B cell (primary cell): ENCODE measurements around the gene ARFGAP3. TPM values are rescaled to one million over a fixed set of nuclear protein-coding genes. Genes with fewer than 3 reads are reported as not detected.

Experiments used
- ATAC-seq: fragments of 200-7000 bp; cut with Tn5 transposase; one replicate; pipeline ENCODE4 v1.10.0; 2021; ENCODE audit warnings: low read depth, mild to moderate bottlenecking, moderate number of reproducible peaks, moderate library complexity
- CTCF ChIA-PET: fragments of 350-600 bp; sonication (Branson Sonifier 250); formaldehyde crosslinking; loops from one replicate; lab custom pipeline; 2021; ENCODE audit warnings: antibody characterized with exemption, inconsistent platforms; lab: Charles Lee
- POLR2A ChIA-PET: fragments of 350-600 bp; sonication (Branson Sonifier 250); formaldehyde crosslinking; loops from one replicate; lab custom pipeline; 2021; ENCODE audit warnings: antibody characterized with exemption; lab: Charles Lee
- DNase-seq: peaks from one replicate; pipeline ENCODE4 v3.0.0; 2013
- H2AFZ ChIP-seq: 2 replicates; pipeline ENCODE4 v1.6.1; 2012; ENCODE audit warnings: mild to moderate bottlenecking, low read depth, low read length; ENCODE audit not compliant: insufficient read depth, poor library complexity, severe bottlenecking
- H3K27ac ChIP-seq, 2 donors: 1 replicate in 1 of 2; 2 replicates in 1 of 2; pipeline ENCODE4 v1.5.1; 2012 to 2013; ENCODE audit warnings: low read length in 2 of 2, mild to moderate bottlenecking in 2 of 2, moderate library complexity in 1 of 2
- H3K27me3 ChIP-seq, 4 experiments: fragments of 200-600 bp in 1 of 4; sonication (generic) in 1 of 4; replicated peaks in 1 of 4; 1 replicate in 2 of 4; 2 replicates in 2 of 4; pipeline versions ENCODE4 v1.6.1 to v1.7.0; 2013 to 2016; ENCODE audit warnings: low read length in 3 of 4, mild to moderate bottlenecking in 2 of 4, mixed read lengths in 1 of 4, moderate library complexity in 1 of 4; ENCODE audit not compliant: insufficient read depth in 4 of 4, control insufficient read depth in 3 of 4; ENCODE audit errors: control extremely low read depth in 1 of 4
- H3K36me3 ChIP-seq, 2 experiments: replicated peaks in 1 of 2; 1 replicate in 1 of 2; 2 replicates in 1 of 2; pipeline versions ENCODE4 v1.6.1 to v1.7.1; 2013; ENCODE audit warnings: low read length in 1 of 2; ENCODE audit not compliant: insufficient read depth in 2 of 2, control insufficient read depth in 1 of 2; ENCODE audit errors: control extremely low read depth in 1 of 2, extremely low read depth in 1 of 2
- H3K4me1 ChIP-seq, 2 donors: fragments of 200-600 bp in 1 of 2; sonication (generic) in 1 of 2; 1 replicate in 1 of 2; 2 replicates in 1 of 2; pipeline versions ENCODE4 v1.5.1 to v1.6.1; 2013 to 2017; ENCODE audit warnings: low read length in 2 of 2; ENCODE audit not compliant: control insufficient read depth in 2 of 2, insufficient read depth in 2 of 2
- H3K4me2 ChIP-seq: replicated peaks from 2 replicates; pipeline ENCODE3; 2012; ENCODE audit warnings: mild to moderate bottlenecking, low read depth, low read length; ENCODE audit not compliant: poor library complexity, severe bottlenecking
- H3K4me3 ChIP-seq, 5 experiments: fragments of 200-600 bp in 1 of 5; sonication (generic) in 1 of 5; 1 replicate in 3 of 5; 2 replicates in 2 of 5; pipeline versions ENCODE4 v1.5.1 to v1.7.0; 2011 to 2016; ENCODE audit warnings: low read length in 4 of 5, mild to moderate bottlenecking in 4 of 5, low read depth in 2 of 5, control low read depth in 1 of 5, moderate library complexity in 1 of 5; ENCODE audit not compliant: insufficient read depth in 1 of 5; ENCODE audit errors: control extremely low read depth in 1 of 5, extremely low read depth in 1 of 5
- H3K79me2 ChIP-seq: fragments of 200-600 bp; sonication (generic); one replicate; pipeline ENCODE4 v1.6.0; 2016; ENCODE audit warnings: low read length; ENCODE audit not compliant: control insufficient read depth, insufficient read depth
- H3K9ac ChIP-seq: fragments of 200-600 bp; sonication (generic); 2 replicates; pipeline ENCODE4 v1.6.1; 2017; ENCODE audit warnings: mild to moderate bottlenecking, low read length, moderate library complexity
- H3K9me3 ChIP-seq, 3 donors: one replicate each; pipeline versions ENCODE4 v1.6.1 to v1.7.1; 2013; ENCODE audit warnings: low read length in 2 of 3; ENCODE audit not compliant: control insufficient read depth in 2 of 3, insufficient read depth in 1 of 3; ENCODE audit errors: control extremely low read depth in 1 of 3
- H4K20me1 ChIP-seq: 2 replicates; pipeline ENCODE4 v1.6.0; 2012; ENCODE audit warnings: mild to moderate bottlenecking, low read length; ENCODE audit not compliant: insufficient read depth, control insufficient read depth, poor library complexity, severe bottlenecking
- H3K27ac Mint-ChIP-seq: one replicate; pipeline ENCODE4 v1.8.0; 2021; ENCODE audit warnings: mixed read lengths
- H3K27me3 Mint-ChIP-seq: one replicate; pipeline ENCODE4 v1.8.0; 2021; ENCODE audit warnings: mixed read lengths
- H3K4me1 Mint-ChIP-seq: one replicate; pipeline ENCODE4 v1.8.0; 2021; ENCODE audit warnings: mixed read lengths
- H3K4me3 Mint-ChIP-seq: one replicate; pipeline ENCODE4 v1.8.0; 2021; ENCODE audit warnings: mixed read lengths
- H3K9me3 Mint-ChIP-seq: one replicate; pipeline ENCODE4 v1.8.0; 2022; ENCODE audit warnings: mixed read lengths; ENCODE audit not compliant: insufficient read depth
- EZH2 ChIP-seq: IDR thresholded peaks from 2 replicates; pipeline ENCODE4 v1.6.1; 2012; ENCODE audit warnings: borderline replicate concordance, low read depth, mild to moderate bottlenecking, moderate library complexity, low read length; ENCODE audit not compliant: insufficient read depth, poor library complexity, severe bottlenecking
- WGBS: methylation state at CpG from one replicate; pipeline ENCODE4 v1.1.5; 2013; ENCODE audit warnings: missing lambda C conversion rate; ENCODE audit not compliant: insufficient coverage; 5-methylcytosine and 5-hydroxymethylcytosine counted together
- intact Hi-C: fragments of 100-400 bp; cut with micrococcal nuclease; formaldehyde crosslinking; loops from one replicate; pipeline ENCODE4 v1.10.0; 2022
- polyA plus RNA-seq: library from polyadenylated mRNA; depleted of rRNA; stranded (reverse); fragments of >200 nt; gene quantifications from 2 replicates; pipeline ENCODE4 v1.2.3, GENCODE V29; 2012
- total RNA-seq, 2 donors: library from RNA; stranded (reverse); fragments of 120-200 nt in 1 of 2; gene quantifications; 1 replicate in 1 of 2; 2 replicates in 1 of 2; pipeline versions ENCODE4 v1.2.3 to v1.2.4, GENCODE V29; 2013 to 2022
- TF ChIP-seq, protein P1 (sequence below): fragments of 200-600 bp; IDR thresholded peaks from one replicate; pipeline ENCODE4 v1.8.0; 2022; ENCODE audit warnings: antibody characterized with exemption, mild to moderate bottlenecking

The ARFGAP3 gene
- total and polyA plus RNA-seq, 2 donors (not counting 1 experiment from before 2014, with no cell fraction given), result 10.7 to 33.2 TPM

DNA sequence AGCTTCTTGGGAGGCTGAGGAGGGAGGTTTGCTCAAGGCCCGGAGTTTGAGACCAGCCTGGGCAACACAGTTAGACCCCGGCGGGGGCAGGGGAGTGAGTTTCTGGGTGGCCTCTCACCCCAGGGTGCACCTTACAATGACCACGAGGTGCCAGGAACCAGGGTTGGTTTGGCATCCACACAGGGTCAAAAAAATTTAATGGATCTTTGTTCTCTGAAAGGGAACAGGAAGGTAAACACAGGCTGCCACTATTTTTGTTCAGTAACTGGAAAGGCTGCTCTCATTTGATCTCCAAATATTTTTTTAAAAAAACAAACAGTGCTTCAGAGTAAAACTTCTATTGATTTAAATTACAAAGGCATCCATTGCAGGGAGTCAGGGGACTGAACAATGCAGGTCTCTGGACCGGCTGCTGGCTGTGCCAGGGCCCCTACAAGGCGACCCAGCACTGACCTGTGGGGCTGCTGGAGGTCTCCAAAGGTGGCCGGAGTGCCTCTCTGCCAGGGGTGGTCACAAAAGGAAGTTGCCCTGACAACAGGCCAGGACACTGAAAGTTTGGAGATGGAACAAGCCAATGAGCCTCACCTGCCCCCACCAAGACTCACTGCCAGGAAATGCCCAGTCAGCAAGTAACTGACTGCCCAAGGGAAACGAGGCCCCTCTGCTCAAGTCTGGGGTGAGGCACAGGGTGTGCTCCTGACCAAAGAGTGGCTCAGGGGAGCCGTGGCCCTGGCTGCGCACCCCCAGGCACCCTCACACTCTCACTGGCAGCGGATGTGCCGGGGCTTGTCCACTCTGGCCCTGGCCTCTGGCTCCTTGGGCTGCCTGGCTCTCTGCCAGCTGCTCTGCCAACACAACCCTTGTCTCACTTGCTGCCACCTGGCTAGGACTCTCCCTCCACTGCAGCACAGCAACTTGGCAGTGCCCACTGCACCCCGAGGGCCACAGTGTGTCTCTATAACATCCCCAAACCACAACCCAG, 51.8 kb downstream of the ARFGAP3 start:
- no peak overlapping the region for H3K4me3 Mint-ChIP-seq
- no peak for TF ChIP-seq EZH2
- Histone ChIP-seq H2AFZ (no peak overlapping the region), H4K20me1 (no peaks in the 10 kb centered on the region), H3K79me2 (no peaks in the 10 kb centered on the region), H3K36me3 (peaks cover 2 to 31% of the 10 kb centered on the region in 2 experiments), H3K27me3 (no peaks in the 10 kb centered on the region), H3K9me3 (no peaks in the 10 kb centered on the region), H3K4me2 (no peak overlapping the region), H3K9ac (no peak overlapping the region), H3K4me1 (no peaks in the 10 kb centered on the region), H3K4me3 (no peak overlapping the region), H3K27ac (no peak overlapping the region)
- CTCF ChIA-PET, result interaction anchor here (1.9 kb wide), 1 partner anchor 15 kb away, joined by 5 read pairs; no protein-coding TSS in a partner anchor
- no peak for ATAC-seq
- no peaks in the 10 kb centered on the region for H3K27me3 Mint-ChIP-seq
- intact Hi-C loops, result no loop called here
- H3K9me3 Mint-ChIP-seq, result no peaks in the 10 kb centered on the region
- POLR2A ChIA-PET, result no interaction called here
- DNase-seq, result no peak
- 94% methylated on average over 12 of the region's 13 CpGs for WGBS
- H3K4me1 Mint-ChIP-seq, result no peaks in the 10 kb centered on the region
- H3K27ac Mint-ChIP-seq, result no peak overlapping the region

DNA sequence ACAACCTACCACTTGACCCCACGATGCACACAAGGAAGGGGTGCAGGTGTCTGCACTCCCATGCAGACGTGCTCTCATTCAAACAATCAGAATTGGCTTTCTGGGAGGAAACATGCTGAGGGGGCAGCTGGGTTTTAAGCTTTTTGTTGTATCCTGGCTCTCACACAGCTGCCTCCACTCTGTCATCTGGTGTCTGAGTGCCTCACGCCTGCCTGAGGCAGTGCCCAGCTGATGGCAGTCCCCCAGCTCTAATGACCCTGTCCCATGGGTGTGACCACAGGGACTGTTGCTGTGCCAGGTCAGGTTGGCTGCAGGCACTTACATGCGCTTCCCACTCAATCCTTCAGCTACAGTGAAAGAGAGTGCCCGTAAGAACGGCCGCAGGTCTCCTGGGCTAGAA, 53.7 kb downstream of the ARFGAP3 start:
- H3K36me3 ChIP-seq, result peaks cover 1 to 31% of the 10 kb centered on the region in 2 experiments
- no peaks in the 10 kb centered on the region for H3K9me3 ChIP-seq
- no peak overlapping the region for H3K4me2 ChIP-seq
- H3K27ac ChIP-seq, result no peak overlapping the region
- H4K20me1 ChIP-seq, result no peaks in the 10 kb centered on the region
- no peak for ATAC-seq
- H3K79me2 ChIP-seq, result no peaks in the 10 kb centered on the region
- H2AFZ ChIP-seq, result no peak overlapping the region
- no peak for TF ChIP-seq EZH2
- TF ChIP-seq, protein P1, sequence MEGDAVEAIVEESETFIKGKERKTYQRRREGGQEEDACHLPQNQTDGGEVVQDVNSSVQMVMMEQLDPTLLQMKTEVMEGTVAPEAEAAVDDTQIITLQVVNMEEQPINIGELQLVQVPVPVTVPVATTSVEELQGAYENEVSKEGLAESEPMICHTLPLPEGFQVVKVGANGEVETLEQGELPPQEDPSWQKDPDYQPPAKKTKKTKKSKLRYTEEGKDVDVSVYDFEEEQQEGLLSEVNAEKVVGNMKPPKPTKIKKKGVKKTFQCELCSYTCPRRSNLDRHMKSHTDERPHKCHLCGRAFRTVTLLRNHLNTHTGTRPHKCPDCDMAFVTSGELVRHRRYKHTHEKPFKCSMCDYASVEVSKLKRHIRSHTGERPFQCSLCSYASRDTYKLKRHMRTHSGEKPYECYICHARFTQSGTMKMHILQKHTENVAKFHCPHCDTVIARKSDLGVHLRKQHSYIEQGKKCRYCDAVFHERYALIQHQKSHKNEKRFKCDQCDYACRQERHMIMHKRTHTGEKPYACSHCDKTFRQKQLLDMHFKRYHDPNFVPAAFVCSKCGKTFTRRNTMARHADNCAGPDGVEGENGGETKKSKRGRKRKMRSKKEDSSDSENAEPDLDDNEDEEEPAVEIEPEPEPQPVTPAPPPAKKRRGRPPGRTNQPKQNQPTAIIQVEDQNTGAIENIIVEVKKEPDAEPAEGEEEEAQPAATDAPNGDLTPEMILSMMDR, result no peak
- ChIA-PET CTCF (interaction anchor here (1.0 to 1.1 kb wide), 2 partner anchors 148 to 187 kb away, joined by 3 read pairs; no protein-coding TSS in a partner anchor), POLR2A (interaction anchor here (0.6 kb wide), 2 partner anchors 87 to 1194 kb away, joined by 3 to 5 read pairs; no protein-coding TSS in a partner anchor)
- no peak overlapping the region for H3K4me3 ChIP-seq
- intact Hi-C loops, result no loop called here
- no peaks in the 10 kb centered on the region for H3K27me3 Mint-ChIP-seq
- no peaks in the 10 kb centered on the region for H3K9me3 Mint-ChIP-seq
- no peaks in the 10 kb centered on the region for H3K4me1 ChIP-seq
- no peak overlapping the region for H3K27ac Mint-ChIP-seq
- H3K27me3 ChIP-seq, result no peaks in the 10 kb centered on the region
- no peak overlapping the region for H3K4me3 Mint-ChIP-seq
- DNase-seq, result no peak
- WGBS, result 97% methylated on average over 6 of the region's 7 CpGs
- H3K9ac ChIP-seq, result no peak overlapping the region
- H3K4me1 Mint-ChIP-seq, result no peaks in the 10 kb centered on the region
